Panc1 (cell line): ENCODE results near the gene CEACAM21. TPM values are rescaled to one million over a fixed set of nuclear protein-coding genes. Genes with fewer than 3 reads are reported as not detected.

ENCODE experiments used
- ATAC-seq: fragments of 200-7000 bp; cut with Tn5 transposase; 2 replicates; pipeline ENCODE4 v1.9.1; 2020; ENCODE audit warnings: mild to moderate bottlenecking, moderate library complexity
- BruUV-seq: library from RNA; stranded (reverse); fragments of 400-500 nt; replicated peaks from 2 replicates; lab custom pipeline; 2021; lab: Mats Ljungman, UMichigan
- CTCF ChIA-PET: fragments of 300-600 bp; sonication (Branson Sonifier 250); formaldehyde crosslinking; loops from one replicate; lab custom pipeline; 2022; ENCODE audit warnings: antibody characterized with exemption; lab: Charles Lee
- POLR2A ChIA-PET: fragments of 300-600 bp; sonication (Branson Sonifier 250); formaldehyde crosslinking; loops from one replicate; lab custom pipeline; 2022; ENCODE audit warnings: antibody characterized with exemption; lab: Charles Lee
- DNase-seq: peaks from one replicate; pipeline ENCODE4 v3.0.0-alpha.2; 2010; ENCODE audit warnings: low read depth, low spot score
- H3K27ac ChIP-seq: 2 replicates; pipeline ENCODE4 v1.5.1; 2011; ENCODE audit warnings: mild to moderate bottlenecking, low read length, inconsistent platforms
- H3K27me3 ChIP-seq: fragments of 200-500 bp; sonication (Bioruptor generic); 2 replicates; pipeline ENCODE4 v1.6.0; 2014; ENCODE audit warnings: low read length, inconsistent platforms; ENCODE audit not compliant: control insufficient read depth, insufficient read depth
- H3K36me3 ChIP-seq: fragments of 200-500 bp; sonication (Bioruptor generic); 2 replicates; pipeline ENCODE4 v1.5.1; 2014; ENCODE audit warnings: inconsistent platforms, mild to moderate bottlenecking, low read length, moderate library complexity; ENCODE audit not compliant: control insufficient read depth, insufficient read depth
- H3K4me1 ChIP-seq: 2 replicates; pipeline ENCODE4 v1.5.1; 2011; ENCODE audit warnings: inconsistent platforms, mild to moderate bottlenecking, low read length, moderate library complexity; ENCODE audit not compliant: control insufficient read depth, insufficient read depth
- H3K4me3 ChIP-seq, 2 experiments: 2 replicates each; pipeline ENCODE4 v1.5.1; 2011 to 2012; ENCODE audit warnings: low read depth in 2 of 2, low read length in 2 of 2, mild to moderate bottlenecking in 2 of 2, inconsistent platforms in 1 of 2, moderate library complexity in 1 of 2
- H3K9me3 ChIP-seq: fragments of 200-500 bp; sonication (Bioruptor generic); 2 replicates; pipeline ENCODE4 v1.5.1; 2014; ENCODE audit warnings: low read depth, mild to moderate bottlenecking, inconsistent platforms, low read length, moderate library complexity; ENCODE audit not compliant: control insufficient read depth, insufficient read depth
- POLR2AphosphoS5 ChIP-seq: IDR thresholded peaks from 2 replicates; pipeline ENCODE4 v1.6.1; 2012; ENCODE audit warnings: mild to moderate bottlenecking, low read depth, low read length, moderate library complexity
- SIN3A ChIP-seq: IDR thresholded peaks from 2 replicates; pipeline ENCODE4 v1.6.1; 2012; ENCODE audit warnings: low read depth, mild to moderate bottlenecking, low read length, moderate library complexity, borderline replicate concordance; ENCODE audit not compliant: insufficient read depth
- TCF7L2 ChIP-seq: IDR thresholded peaks from 2 replicates; pipeline ENCODE4 v1.6.1; 2011; ENCODE audit warnings: mild to moderate bottlenecking, low read depth, low read length, inconsistent platforms
- in situ Hi-C: cut with HindIII; loops from 2 replicates; pipeline ENCODE4 v1.10.0; 2016; ENCODE audit warnings: low sequenced_read_pairs, low pct_unique_long_range_greater_than_20kb
- intact Hi-C: fragments of 100-400 bp; cut with micrococcal nuclease; formaldehyde crosslinking; loops from one replicate; pipeline ENCODE4 v1.10.0; 2022; ENCODE audit not compliant: unreplicated experiment
- total RNA-seq: library from RNA; stranded (reverse); gene quantifications from one replicate; pipeline ENCODE4 v1.2.1, GENCODE V29; 2021; ENCODE audit not compliant: unreplicated experiment
- TF ChIP-seq, protein P1 (sequence below), 2 experiments: IDR thresholded peaks; 2 replicates each; pipeline ENCODE4 v1.6.1; 2011 to 2012; ENCODE audit warnings: low read depth in 2 of 2, control low read depth in 1 of 2, low read length in 1 of 2, mild to moderate bottlenecking in 1 of 2, moderate library complexity in 1 of 2; ENCODE audit not compliant: insufficient read depth in 1 of 2
- TF ChIP-seq, protein P2 (sequence below): fragments of 450-650 bp; IDR thresholded peaks from 2 replicates; pipeline ENCODE4 v1.5.1; 2017; ENCODE audit warnings: mild to moderate bottlenecking

The CEACAM21 gene
- total RNA-seq, 1 experiment from 2014 or later: not detected

DNA sequence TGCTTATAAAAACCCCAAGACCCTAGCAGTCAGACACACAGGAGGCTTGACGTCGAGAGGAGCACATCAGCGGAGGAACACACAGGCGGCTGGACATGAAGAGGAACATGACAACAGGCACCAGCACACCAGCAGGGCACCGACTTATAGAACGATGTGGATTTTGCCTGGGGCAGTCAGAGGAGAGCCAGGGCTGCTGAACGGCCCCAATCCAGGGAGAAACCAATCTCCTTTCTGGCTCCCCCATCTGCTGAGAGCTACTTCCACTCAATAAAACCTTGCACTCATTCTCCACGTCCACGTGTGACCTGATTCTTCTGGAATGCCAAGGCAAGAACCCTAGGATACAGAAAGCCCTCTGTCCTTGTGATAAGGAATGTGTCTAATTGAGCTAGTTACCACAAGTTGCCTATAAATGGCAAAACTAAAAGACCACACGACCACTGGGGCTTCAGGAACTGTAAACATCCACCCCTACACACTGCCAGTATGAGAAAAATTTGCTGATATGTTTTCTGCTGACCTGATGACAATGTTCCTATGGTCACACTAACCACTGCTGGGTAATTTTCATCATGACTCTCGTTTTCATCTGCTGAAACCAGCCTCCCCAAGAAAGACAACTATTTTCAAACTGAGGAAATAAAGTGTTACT, 35.8 kb upstream of the CEACAM21 start:
- Histone ChIP-seq H3K9me3 (no peaks in the 10 kb centered on the region), H3K36me3 (no peaks in the 10 kb centered on the region), H3K4me3 (no peak overlapping the region), H3K4me1 (no peaks in the 10 kb centered on the region), H3K27me3 (peaks cover 3% of the 10 kb centered on the region; the same call in 1 of the 2 replicates), H3K27ac (no peak overlapping the region)
- BruUV-seq: no TSS peak
- DNase-seq: no peak
- no peak for TF ChIP-seq TCF7L2
- no peak for TF ChIP-seq SIN3A
- TF ChIP-seq, protein P1, sequence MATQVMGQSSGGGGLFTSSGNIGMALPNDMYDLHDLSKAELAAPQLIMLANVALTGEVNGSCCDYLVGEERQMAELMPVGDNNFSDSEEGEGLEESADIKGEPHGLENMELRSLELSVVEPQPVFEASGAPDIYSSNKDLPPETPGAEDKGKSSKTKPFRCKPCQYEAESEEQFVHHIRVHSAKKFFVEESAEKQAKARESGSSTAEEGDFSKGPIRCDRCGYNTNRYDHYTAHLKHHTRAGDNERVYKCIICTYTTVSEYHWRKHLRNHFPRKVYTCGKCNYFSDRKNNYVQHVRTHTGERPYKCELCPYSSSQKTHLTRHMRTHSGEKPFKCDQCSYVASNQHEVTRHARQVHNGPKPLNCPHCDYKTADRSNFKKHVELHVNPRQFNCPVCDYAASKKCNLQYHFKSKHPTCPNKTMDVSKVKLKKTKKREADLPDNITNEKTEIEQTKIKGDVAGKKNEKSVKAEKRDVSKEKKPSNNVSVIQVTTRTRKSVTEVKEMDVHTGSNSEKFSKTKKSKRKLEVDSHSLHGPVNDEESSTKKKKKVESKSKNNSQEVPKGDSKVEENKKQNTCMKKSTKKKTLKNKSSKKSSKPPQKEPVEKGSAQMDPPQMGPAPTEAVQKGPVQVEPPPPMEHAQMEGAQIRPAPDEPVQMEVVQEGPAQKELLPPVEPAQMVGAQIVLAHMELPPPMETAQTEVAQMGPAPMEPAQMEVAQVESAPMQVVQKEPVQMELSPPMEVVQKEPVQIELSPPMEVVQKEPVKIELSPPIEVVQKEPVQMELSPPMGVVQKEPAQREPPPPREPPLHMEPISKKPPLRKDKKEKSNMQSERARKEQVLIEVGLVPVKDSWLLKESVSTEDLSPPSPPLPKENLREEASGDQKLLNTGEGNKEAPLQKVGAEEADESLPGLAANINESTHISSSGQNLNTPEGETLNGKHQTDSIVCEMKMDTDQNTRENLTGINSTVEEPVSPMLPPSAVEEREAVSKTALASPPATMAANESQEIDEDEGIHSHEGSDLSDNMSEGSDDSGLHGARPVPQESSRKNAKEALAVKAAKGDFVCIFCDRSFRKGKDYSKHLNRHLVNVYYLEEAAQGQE (IDR thresholded peaks at IDR 0.05; ENCODE audit: insufficient read depth in 1 of 2, low read depth in 2 of 2, low read length in 1 of 2): no peak
- TF ChIP-seq, protein P2, sequence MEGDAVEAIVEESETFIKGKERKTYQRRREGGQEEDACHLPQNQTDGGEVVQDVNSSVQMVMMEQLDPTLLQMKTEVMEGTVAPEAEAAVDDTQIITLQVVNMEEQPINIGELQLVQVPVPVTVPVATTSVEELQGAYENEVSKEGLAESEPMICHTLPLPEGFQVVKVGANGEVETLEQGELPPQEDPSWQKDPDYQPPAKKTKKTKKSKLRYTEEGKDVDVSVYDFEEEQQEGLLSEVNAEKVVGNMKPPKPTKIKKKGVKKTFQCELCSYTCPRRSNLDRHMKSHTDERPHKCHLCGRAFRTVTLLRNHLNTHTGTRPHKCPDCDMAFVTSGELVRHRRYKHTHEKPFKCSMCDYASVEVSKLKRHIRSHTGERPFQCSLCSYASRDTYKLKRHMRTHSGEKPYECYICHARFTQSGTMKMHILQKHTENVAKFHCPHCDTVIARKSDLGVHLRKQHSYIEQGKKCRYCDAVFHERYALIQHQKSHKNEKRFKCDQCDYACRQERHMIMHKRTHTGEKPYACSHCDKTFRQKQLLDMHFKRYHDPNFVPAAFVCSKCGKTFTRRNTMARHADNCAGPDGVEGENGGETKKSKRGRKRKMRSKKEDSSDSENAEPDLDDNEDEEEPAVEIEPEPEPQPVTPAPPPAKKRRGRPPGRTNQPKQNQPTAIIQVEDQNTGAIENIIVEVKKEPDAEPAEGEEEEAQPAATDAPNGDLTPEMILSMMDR: no peak
- no peak for TF ChIP-seq POLR2AphosphoS5
- no peak for ATAC-seq
- ChIA-PET POLR2A (no interaction called here), CTCF (no interaction called here)
- intact Hi-C loops (loop anchor here (10.0 kb wide), 1 partner anchor 75 kb away; no protein-coding TSS in a partner anchor), in situ Hi-C loops (no loop called here)

DNA sequence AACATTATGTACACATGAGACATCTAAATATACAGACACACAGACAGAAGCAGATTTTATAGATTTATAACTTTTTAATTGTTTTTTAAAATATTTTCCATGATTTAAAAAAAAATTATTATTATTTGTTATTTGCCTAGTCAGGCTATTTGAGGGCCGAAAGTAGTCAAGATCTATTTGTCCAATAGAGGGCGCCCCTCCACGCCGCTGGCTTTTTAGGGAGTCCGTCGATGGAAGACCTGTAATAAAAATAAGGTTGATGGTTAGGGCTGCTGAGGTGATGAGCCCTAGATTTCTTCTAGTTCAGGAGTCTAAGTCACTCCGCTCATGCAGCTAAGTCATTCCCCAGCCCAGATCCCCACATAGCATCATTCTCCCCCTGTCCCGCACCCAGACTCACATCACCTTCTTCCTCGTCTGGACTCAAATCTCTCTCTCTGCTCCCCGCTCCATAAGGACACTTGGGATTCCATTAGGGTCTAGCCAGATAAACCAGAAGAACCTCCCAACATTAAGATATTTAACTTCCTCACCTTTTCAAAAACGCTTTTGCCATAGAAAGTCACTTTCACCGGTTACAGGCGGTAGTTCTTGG, 33.9 kb upstream of the CEACAM21 start:
- TF ChIP-seq, protein P1 (IDR thresholded peaks at IDR 0.05; ENCODE audit: insufficient read depth in 1 of 2, low read depth in 2 of 2, low read length in 1 of 2): no peak
- no peak for TF ChIP-seq TCF7L2
- TF ChIP-seq, protein P2: peak; percentile 76
- in situ Hi-C loops (no loop called here), intact Hi-C loops (loop anchor here (10.0 kb wide), 1 partner anchor 77 kb away; no protein-coding TSS in a partner anchor)
- Histone ChIP-seq H3K36me3 (no peaks in the 10 kb centered on the region), H3K9me3 (no peaks in the 10 kb centered on the region), H3K27ac (no peak overlapping the region), H3K4me3 (no peak overlapping the region), H3K27me3 (no peaks in the 10 kb centered on the region), H3K4me1 (no peaks in the 10 kb centered on the region)
- BruUV-seq: no TSS peak
- ChIA-PET CTCF (no interaction called here), POLR2A (no interaction called here)
- DNase-seq: no peak
- ATAC-seq: no peak
